Skeletal muscle tissue (tissue), 4 donors: ENCODE results near the gene NUP37. TPM values are rescaled to one million over a fixed set of nuclear protein-coding genes. Genes with fewer than 3 reads are reported as not detected.
"Not testable (repeated sequence)": the region's sequence is repeated elsewhere in the genome, so short reads cannot be mapped to it uniquely, and the experiment has no call there.

Source experiments
- H3K27ac ChIP-seq: one replicate; pipeline ENCODE4 v1.7.0; 2013; ENCODE audit warnings: mild to moderate bottlenecking, low read depth, low read length, inconsistent platforms
- H3K27me3 ChIP-seq, 3 donors: one replicate each; pipeline ENCODE4 v1.7.0; 2013; ENCODE audit warnings: low read length in 3 of 3; ENCODE audit not compliant: control insufficient read depth in 3 of 3, insufficient read depth in 3 of 3
- H3K36me3 ChIP-seq, 3 donors: one replicate each; pipeline ENCODE4 v1.7.0; 2013; ENCODE audit warnings: low read length in 3 of 3; ENCODE audit not compliant: control insufficient read depth in 3 of 3, insufficient read depth in 3 of 3
- H3K4me1 ChIP-seq, 3 donors: one replicate each; pipeline ENCODE4 v1.7.0; 2013; ENCODE audit warnings: low read length in 3 of 3, mild to moderate bottlenecking in 3 of 3; ENCODE audit not compliant: control insufficient read depth in 3 of 3, insufficient read depth in 3 of 3
- H3K4me3 ChIP-seq, 3 donors: one replicate each; pipeline ENCODE4 v1.7.0; 2013; ENCODE audit warnings: low read length in 3 of 3
- H3K9ac ChIP-seq, 3 donors: one replicate each; pipeline ENCODE4 v1.7.0; 2013; ENCODE audit warnings: low read length in 3 of 3, mild to moderate bottlenecking in 3 of 3, moderate library complexity in 2 of 3, low read depth in 1 of 3
- H3K9me3 ChIP-seq, 3 donors: one replicate each; pipeline ENCODE4 v1.7.0; 2013; ENCODE audit warnings: low read length in 3 of 3; ENCODE audit not compliant: control insufficient read depth in 3 of 3
- total RNA-seq: library from RNA; depleted of rRNA; stranded (reverse); fragments of >200 nt; gene quantifications from one replicate; pipeline ENCODE4 v1.2.3, GENCODE V29; 2014
- donor health status: Osteomylitis.

The NUP37 gene
- total RNA-seq, 1 donor from 2014 or later = 16.2 TPM

DNA sequence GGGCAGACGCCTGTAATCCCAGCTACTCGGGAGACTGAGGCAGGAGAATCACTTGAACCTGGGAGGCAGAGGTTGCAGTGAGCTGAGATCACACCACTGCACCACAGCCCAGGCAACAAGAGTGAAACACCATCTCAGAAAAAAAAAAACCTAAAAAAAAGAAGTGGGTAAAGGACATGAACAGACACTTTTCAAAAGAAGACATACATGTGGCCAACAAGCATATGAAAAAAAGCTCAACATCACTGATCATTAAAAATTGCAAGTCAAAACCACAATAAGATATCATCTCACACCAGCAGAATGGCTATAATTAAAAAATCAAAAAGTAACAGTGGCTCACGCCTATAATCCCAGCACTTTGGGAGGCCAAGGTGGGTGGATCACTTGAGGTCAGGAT is 10.8 kb upstream of the NUP37 start:
- not testable (repeated sequence) for H3K36me3 ChIP-seq, H3K4me3 ChIP-seq, H3K27ac ChIP-seq, H3K9ac ChIP-seq, H3K27me3 ChIP-seq, H3K4me1 ChIP-seq, H3K9me3 ChIP-seq

GRCh38 chr12:102121328-102121727 is 1.4 kb upstream of the NUP37 start:
- H3K4me1 ChIP-seq = peaks cover 7 to 17% (median 11%) of the 10 kb centered on the region in 3 donors
- H3K4me3 ChIP-seq, H3K9ac ChIP-seq, H3K9me3 ChIP-seq, H3K27me3 ChIP-seq, H3K27ac ChIP-seq, H3K36me3 ChIP-seq: not testable (repeated sequence)

DNA sequence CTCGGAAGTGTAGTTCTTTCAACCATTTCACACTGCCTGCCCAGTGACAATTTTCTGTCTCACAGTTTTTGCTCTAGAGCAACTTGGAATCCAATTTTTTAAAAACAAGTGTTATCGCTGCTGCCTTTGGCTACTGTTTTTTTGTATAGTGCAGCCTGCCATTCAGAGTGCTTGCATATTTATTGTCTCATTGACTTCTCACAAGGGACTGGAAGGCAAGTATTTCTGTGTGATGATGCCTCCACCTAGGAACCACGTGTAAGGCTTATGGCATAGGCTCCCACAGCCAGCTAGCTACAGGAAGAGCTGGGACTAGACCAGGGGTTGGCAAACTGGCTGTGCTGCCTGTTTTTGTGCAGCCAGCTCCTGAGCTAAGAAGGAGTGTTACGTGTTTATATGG is 972 bp upstream of the NUP37 start:
- Histone ChIP-seq H3K9me3 (no peaks in the 10 kb centered on the region), H3K36me3 (peaks cover 0 to 7% (median 7%) of the 10 kb centered on the region in 3 donors), H3K27ac (no peak overlapping the region), H3K27me3 (no peaks in the 10 kb centered on the region), H3K9ac (no peak overlapping the region), H3K4me3 (peak overlapping the region in 2 of 3 donors; percentile 94 to 97), H3K4me1 (peaks cover 7 to 17% (median 11%) of the 10 kb centered on the region in 3 donors)

- no peaks in the 10 kb centered on the region for H3K27me3 ChIP-seq
- no peak overlapping the region for H3K27ac ChIP-seq
- H3K9me3 ChIP-seq = no peaks in the 10 kb centered on the region
- peak overlapping the region; percentile 94 to 97 (median 94) for H3K4me3 ChIP-seq
- H3K9ac ChIP-seq = peak overlapping the region; percentile 73 to 94 (median 93)
- peaks cover 0 to 7% (median 7%) of the 10 kb centered on the region in 3 donors for H3K36me3 ChIP-seq
- H3K4me1 ChIP-seq = peaks cover 7 to 17% (median 11%) of the 10 kb centered on the region in 3 donors
These were observed 605 bp upstream of the NUP37 start for GRCh38 chr12:102120564-102120873.

DNA sequence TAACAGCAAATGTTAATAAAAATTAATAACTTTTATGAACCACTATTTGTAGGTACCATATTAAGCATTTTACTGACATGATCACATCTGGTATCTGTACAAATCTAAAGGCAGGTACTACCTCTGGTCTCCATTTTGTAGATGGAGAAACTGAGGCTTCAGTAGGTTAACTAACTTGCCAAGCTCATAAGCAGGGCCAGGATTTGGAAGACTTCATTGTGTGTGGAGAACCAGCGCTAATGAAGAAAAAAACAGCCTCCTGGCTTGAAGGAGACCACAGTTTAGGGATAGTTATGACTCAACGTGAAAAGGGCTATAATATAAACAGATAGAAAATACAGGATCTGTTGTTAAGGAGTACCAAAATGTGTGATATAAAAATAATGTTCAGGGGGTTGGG is 1.0 kb downstream of the NUP37 start:
- no peak overlapping the region for H3K27ac ChIP-seq
- H3K9ac ChIP-seq = peak overlapping the region in 1 of 3 donors; percentile 93
- H3K36me3 ChIP-seq = peaks cover 0 to 7% (median 7%) of the 10 kb centered on the region in 3 donors
- no peaks in the 10 kb centered on the region for H3K9me3 ChIP-seq
- no peaks in the 10 kb centered on the region for H3K27me3 ChIP-seq
- H3K4me1 ChIP-seq = peaks cover 7 to 17% (median 11%) of the 10 kb centered on the region in 3 donors
- peak overlapping the region; percentile 94 to 97 (median 94) for H3K4me3 ChIP-seq

GRCh38 chr12:102116392-102116791 is 3.5 kb downstream of the NUP37 start:
- Histone ChIP-seq H3K4me3 (no peak overlapping the region), H3K27me3 (no peaks in the 10 kb centered on the region), H3K9me3 (no peaks in the 10 kb centered on the region), H3K27ac (no peak overlapping the region), H3K36me3 (peaks cover 0 to 11% (median 7%) of the 10 kb centered on the region in 3 donors), H3K4me1 (peaks cover 7 to 17% (median 11%) of the 10 kb centered on the region in 3 donors), H3K9ac (no peak overlapping the region)

GRCh38 chr12:102114212-102114611 is 5.7 kb downstream of the NUP37 start:
- no peak overlapping the region for H3K4me3 ChIP-seq
- H3K4me1 ChIP-seq = peaks cover 0 to 5% (median 3%) of the 10 kb centered on the region in 3 donors
- peaks cover 5 to 17% (median 11%) of the 10 kb centered on the region in 3 donors for H3K36me3 ChIP-seq

DNA sequence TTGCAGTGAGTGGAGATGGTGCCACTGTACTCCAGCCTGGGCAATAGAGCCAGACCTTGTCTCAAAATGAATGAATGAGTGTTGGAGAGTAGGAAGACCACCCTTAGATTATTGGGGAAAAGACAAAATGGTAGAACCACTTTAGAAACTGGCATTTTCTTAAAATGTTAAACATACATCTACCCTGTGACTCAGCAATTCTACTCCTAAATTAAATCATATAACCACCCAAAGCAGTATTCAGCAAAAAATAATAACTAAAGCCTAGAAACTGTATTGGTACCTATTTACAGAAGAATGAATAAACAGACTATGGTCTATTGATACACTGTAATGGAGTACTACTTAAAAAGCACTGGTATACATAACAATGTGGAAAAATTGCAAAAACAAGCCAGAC is 9.1 kb downstream of the NUP37 start:
- H3K36me3 ChIP-seq = peaks cover 10 to 28% (median 15%) of the 10 kb centered on the region in 3 donors
- H3K4me1 ChIP-seq = no peaks in the 10 kb centered on the region
- H3K27me3 ChIP-seq = no peaks in the 10 kb centered on the region
- no peak overlapping the region for H3K27ac ChIP-seq
- no peak overlapping the region for H3K4me3 ChIP-seq
- no peaks in the 10 kb centered on the region for H3K9me3 ChIP-seq
- no peak overlapping the region for H3K9ac ChIP-seq

More at GRCh38 chr12:102114212-102114611, 5.7 kb downstream of the NUP37 start:
- Histone ChIP-seq H3K9ac (no peak overlapping the region), H3K27ac (no peak overlapping the region), H3K27me3 (no peaks in the 10 kb centered on the region), H3K9me3 (no peaks in the 10 kb centered on the region)

DNA sequence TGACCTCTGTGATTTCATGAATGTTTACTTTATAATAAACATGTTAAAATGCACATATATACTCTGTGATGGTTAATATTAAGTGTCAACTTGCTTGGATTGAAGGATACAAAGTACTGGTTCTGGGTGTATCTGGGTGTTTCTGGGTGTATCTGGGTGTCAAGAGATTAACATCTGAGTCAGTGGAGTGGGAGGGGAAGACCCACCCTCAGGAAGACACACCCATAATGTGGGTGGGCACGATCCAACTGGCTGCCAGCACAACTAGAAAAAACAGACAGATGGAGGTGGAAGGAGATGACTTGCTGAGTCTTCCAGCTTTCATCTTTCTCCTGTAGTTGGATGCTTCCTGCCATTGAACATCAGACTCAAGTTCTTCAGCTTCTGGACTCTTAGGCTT is 11.9 kb downstream of the NUP37 start:
- Histone ChIP-seq H3K4me3 (no peak overlapping the region), H3K9me3 (no peaks in the 10 kb centered on the region), H3K27me3 (no peaks in the 10 kb centered on the region), H3K9ac (no peak overlapping the region), H3K27ac (no peak overlapping the region), H3K36me3 (peaks cover 10 to 28% (median 18%) of the 10 kb centered on the region in 3 donors), H3K4me1 (no peaks in the 10 kb centered on the region)

- H3K4me1 ChIP-seq = no peaks in the 10 kb centered on the region
- no peaks in the 10 kb centered on the region for H3K27me3 ChIP-seq
- H3K9ac ChIP-seq = no peak overlapping the region
- H3K27ac ChIP-seq = no peak overlapping the region
- H3K9me3 ChIP-seq = no peaks in the 10 kb centered on the region
- no peak overlapping the region for H3K4me3 ChIP-seq
- H3K36me3 ChIP-seq = peaks cover 10 to 28% (median 18%) of the 10 kb centered on the region in 3 donors
These were observed 13.0 kb downstream of the NUP37 start for GRCh38 chr12:102106905-102107304.
